H1 (cell line): ENCODE data around the gene VPS13A. TPM values are rescaled to one million over a fixed set of nuclear protein-coding genes. Genes with fewer than 3 reads are reported as not detected.

Experiments used
- ASH2L ChIP-seq: fragments of 200-600, 300-600 bp; sonication (generic); IDR thresholded peaks from one replicate; pipeline ENCODE4 v1.7.1; 2017; ENCODE audit warnings: low read length
- ATF2 ChIP-seq: IDR thresholded peaks from 2 replicates; pipeline ENCODE4 v1.6.1; 2012; ENCODE audit warnings: low read length, inconsistent platforms
- ATF3 ChIP-seq: IDR thresholded peaks from 2 replicates; pipeline ENCODE4 v1.6.1; 2011; ENCODE audit warnings: low read depth, mild to moderate bottlenecking, low read length; ENCODE audit not compliant: insufficient read depth
- CTCF ChIP-seq, 3 experiments: IDR thresholded peaks; 1 replicate in 2 of 3; 2 replicates in 1 of 3; pipeline versions ENCODE4 v1.5.1 to v1.6.1; 2011; ENCODE audit warnings: low read length in 3 of 3, mild to moderate bottlenecking in 3 of 3, inconsistent platforms in 2 of 3, low read depth in 1 of 3, moderate library complexity in 1 of 3; ENCODE audit not compliant: insufficient read depth in 1 of 3; ENCODE audit errors: control extremely low read depth in 1 of 3
- E2F6 ChIP-seq: IDR thresholded peaks from 2 replicates; pipeline ENCODE4 v1.6.1; 2012; ENCODE audit warnings: inconsistent platforms
- FOSL1 ChIP-seq: IDR thresholded peaks from 2 replicates; pipeline ENCODE4 v1.6.1; 2011; ENCODE audit warnings: mild to moderate bottlenecking, low read depth, low read length, moderate library complexity; ENCODE audit not compliant: insufficient read depth
- HDAC2 ChIP-seq, 2 experiments: fragments of 300-600 bp in 1 of 2; sonication (generic) in 1 of 2; IDR thresholded peaks; 2 replicates each; pipeline ENCODE4 v1.6.1; 2011 to 2012; ENCODE audit warnings: low read depth in 2 of 2, low read length in 2 of 2, mild to moderate bottlenecking in 2 of 2, moderate library complexity in 2 of 2, borderline replicate concordance in 1 of 2, inconsistent platforms in 1 of 2
- HDAC6 ChIP-seq: IDR thresholded peaks from one replicate; pipeline ENCODE4 v1.7.1; 2012; ENCODE audit warnings: low read depth, mild to moderate bottlenecking, inconsistent platforms, low read length, moderate library complexity
- KDM4A ChIP-seq: IDR thresholded peaks from one replicate; pipeline ENCODE4 v1.7.1; 2012; ENCODE audit warnings: low read depth, mild to moderate bottlenecking, moderate library complexity, low read length, inconsistent platforms; ENCODE audit not compliant: severe bottlenecking
- POU5F1 ChIP-seq: IDR thresholded peaks from 2 replicates; pipeline ENCODE4 v1.6.1; 2011; ENCODE audit warnings: low read depth, mild to moderate bottlenecking, low read length, moderate library complexity
- SIN3A ChIP-seq, 2 experiments: IDR thresholded peaks in 1 of 2; conservative IDR thresholded peaks in 1 of 2; 2 replicates each; pipeline ENCODE4 v1.6.1; 2011 to 2012; ENCODE audit warnings: low read length in 2 of 2, improper control_type of control experiment in 1 of 2, low read depth in 1 of 2, mild to moderate bottlenecking in 1 of 2
- SP4 ChIP-seq: IDR thresholded peaks from 2 replicates; pipeline ENCODE4 v1.6.1; 2012; ENCODE audit warnings: low read length, inconsistent platforms
- YY1 ChIP-seq: IDR thresholded peaks from 2 replicates; pipeline ENCODE4 v1.6.1; 2011; ENCODE audit warnings: low read depth, mild to moderate bottlenecking, low read length
- polyA plus RNA-seq, 7 experiments: library from polyadenylated mRNA; depleted of rRNA in 3 of 7; stranded (reverse) in 5 of 7; unstranded in 2 of 7; fragments of >200 nt in 5 of 7; fragments of 200-250 nt in 2 of 7; gene quantifications; 1 replicate in 5 of 7; 2 replicates in 1 of 7; 4 replicates in 1 of 7; pipeline versions ENCODE4 v1.2.1 to v1.2.3, GENCODE V29; 2011 to 2013; ENCODE audit warnings: missing spikeins in 2 of 7, mixed read lengths in 2 of 7
- total RNA-seq: library from RNA; stranded (reverse); fragmentation: NEBNext Ultra II Directional; extraction: Animal tissue kit (Norgen Biotek cat#: 25700); gene quantifications from 2 replicates; pipeline ENCODE4 v1.2.1, GENCODE V29; 2021
- TF ChIP-seq, protein P1 (sequence below): IDR thresholded peaks from 2 replicates; pipeline ENCODE4 v1.6.1; 2012; ENCODE audit warnings: inconsistent platforms
- TF ChIP-seq, protein P2 (sequence below): IDR thresholded peaks from 2 replicates; pipeline ENCODE4 v1.6.1; 2011; ENCODE audit warnings: low read length, improper control_type of control experiment

VPS13A gene
- total and polyA plus RNA-seq, 2 of the 8 experiments (the other 6 are each of a cell fraction or from before 2014, with no cell fraction given) = 6.0 to 36.5 TPM

- TF ChIP-seq CTCF (IDR thresholded peaks at IDR 0.05; ENCODE audit: control extremely low read depth in 1 of 3, insufficient read depth in 1 of 3, low read depth in 1 of 3, low read length in 3 of 3) (no peak), FOSL1 (no peak; the same call in 1 of the 2 replicates), ATF3 (no peak), ASH2L (peak; percentile 60), E2F6 (peak; percentile 79), SP4 (no peak), SIN3A (conservative IDR thresholded peaks at IDR 0.05 in 1 of 2, IDR thresholded peaks at IDR 0.05 in 1 of 2; ENCODE audit: low read depth in 1 of 2, low read length in 2 of 2) (0 out of 4 replicates have a peak, but pooled peaks of 1 of the 2 experiments have one; percentile 22), HDAC2 (IDR thresholded peaks at IDR 0.05; ENCODE audit: borderline replicate concordance in 1 of 2, low read depth in 2 of 2, low read length in 2 of 2) (no peak), KDM4A (peak; percentile 80), HDAC6 (no peak), ATF2 (no peak), POU5F1 (no peak), YY1 (no peak)
- TF ChIP-seq, protein P1, sequence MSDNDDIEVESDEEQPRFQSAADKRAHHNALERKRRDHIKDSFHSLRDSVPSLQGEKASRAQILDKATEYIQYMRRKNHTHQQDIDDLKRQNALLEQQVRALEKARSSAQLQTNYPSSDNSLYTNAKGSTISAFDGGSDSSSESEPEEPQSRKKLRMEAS = peak; percentile 55
- TF ChIP-seq, protein P2, sequence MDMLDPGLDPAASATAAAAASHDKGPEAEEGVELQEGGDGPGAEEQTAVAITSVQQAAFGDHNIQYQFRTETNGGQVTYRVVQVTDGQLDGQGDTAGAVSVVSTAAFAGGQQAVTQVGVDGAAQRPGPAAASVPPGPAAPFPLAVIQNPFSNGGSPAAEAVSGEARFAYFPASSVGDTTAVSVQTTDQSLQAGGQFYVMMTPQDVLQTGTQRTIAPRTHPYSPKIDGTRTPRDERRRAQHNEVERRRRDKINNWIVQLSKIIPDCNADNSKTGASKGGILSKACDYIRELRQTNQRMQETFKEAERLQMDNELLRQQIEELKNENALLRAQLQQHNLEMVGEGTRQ = no peak
Measured at GRCh38 chr9:77177894-77178794, 810 bp downstream of the VPS13A start (continued).
